ENCODE results near the gene CLEC18A. TPM values are rescaled to one million over a fixed set of nuclear protein-coding genes. Genes with fewer than 3 reads are reported as not detected.
"Not testable (repeated sequence)": the region's sequence is repeated elsewhere in the genome, so short reads cannot be mapped to it uniquely, and the experiment has no call there.

The CLEC18A gene
- total RNA-seq = 1 to 10 TPM in 1 of 3 donors, under 1 TPM in 2; 0.51 to 1.1 (median 0.76) TPM

- not testable (repeated sequence) for DNase-seq; H3K4me1 Mint-ChIP-seq (ENCODE audit: low read depth); H3K4me3 Mint-ChIP-seq; H3K27me3 Mint-ChIP-seq (ENCODE audit: low read depth); H3K9me3 Mint-ChIP-seq; H3K36me3 Mint-ChIP-seq (ENCODE audit: insufficient read depth); ATAC-seq
Observed at GRCh38 chr16:69951017-69951671, at the start of gene CLEC18A. TSS of gene CLEC18A (plus strand) at chr16:69951334. CDS start at chr16:69951367, 33 bp downstream.

GRCh38 chr16:69903865-69904415, 47.2 kb upstream of the CLEC18A start:
- Mint-ChIP-seq H3K36me3 (ENCODE audit: insufficient read depth) (peaks cover 24% of the 10 kb centered on the region), H3K27me3 (ENCODE audit: low read depth) (no peaks in the 10 kb centered on the region), H3K4me1 (ENCODE audit: low read depth) (no peaks in the 10 kb centered on the region), H3K4me3 (no peak overlapping the region), H3K9me3 (no peaks in the 10 kb centered on the region)
- DNase-seq (no peak), ATAC-seq (no peak)

- H3K4me1 Mint-ChIP-seq (ENCODE audit: low read depth) = no peaks in the 10 kb centered on the region
Observed at GRCh38 chr16:69904495-69905170, 46.5 kb upstream of the CLEC18A start.

GRCh38 chr16:69905171-69905555, 46.0 kb upstream of the CLEC18A start:
- DNase-seq (no peak), ATAC-seq (no peak)
- H3K27me3 Mint-ChIP-seq (ENCODE audit: low read depth) = no peaks in the 10 kb centered on the region
- no peaks in the 10 kb centered on the region for H3K4me1 Mint-ChIP-seq (ENCODE audit: low read depth)
- no peaks in the 10 kb centered on the region for H3K9me3 Mint-ChIP-seq
- peaks cover 31% of the 10 kb centered on the region for H3K36me3 Mint-ChIP-seq (ENCODE audit: insufficient read depth)
- H3K4me3 Mint-ChIP-seq = no peak overlapping the region

More at GRCh38 chr16:69904495-69905170, 46.5 kb upstream of the CLEC18A start:
- no peak for ATAC-seq
- Mint-ChIP-seq H3K27me3 (ENCODE audit: low read depth) (no peaks in the 10 kb centered on the region), H3K36me3 (ENCODE audit: insufficient read depth) (peaks cover 29% of the 10 kb centered on the region), H3K4me3 (no peak overlapping the region), H3K9me3 (no peaks in the 10 kb centered on the region)
- DNase-seq = no peak

GRCh38 chr16:69906838-69907401, 44.2 kb upstream of the CLEC18A start:
- Mint-ChIP-seq H3K4me1 (ENCODE audit: low read depth) (no peaks in the 10 kb centered on the region), H3K36me3 (ENCODE audit: insufficient read depth) (peaks cover 25% of the 10 kb centered on the region), H3K9me3 (no peaks in the 10 kb centered on the region), H3K4me3 (no peak overlapping the region), H3K27me3 (ENCODE audit: low read depth) (no peaks in the 10 kb centered on the region)
- ATAC-seq = no peak
- DNase-seq = no peak

GRCh38 chr16:69909043-69909442, 42.1 kb upstream of the CLEC18A start:
- Mint-ChIP-seq H3K9me3 (no peaks in the 10 kb centered on the region), H3K27me3 (ENCODE audit: low read depth) (no peaks in the 10 kb centered on the region), H3K4me1 (ENCODE audit: low read depth) (no peaks in the 10 kb centered on the region), H3K36me3 (ENCODE audit: insufficient read depth) (peaks cover 16% of the 10 kb centered on the region), H3K4me3 (no peak overlapping the region)
- no peak for ATAC-seq
- DNase-seq = no peak

GRCh38 chr16:69909760-69910159, 41.4 kb upstream of the CLEC18A start:
- Mint-ChIP-seq H3K4me1 (ENCODE audit: low read depth) (no peaks in the 10 kb centered on the region), H3K36me3 (ENCODE audit: insufficient read depth) (peaks cover 16% of the 10 kb centered on the region), H3K27me3 (ENCODE audit: low read depth) (no peaks in the 10 kb centered on the region), H3K9me3 (no peaks in the 10 kb centered on the region), H3K4me3 (no peak overlapping the region)
- DNase-seq (no peak), ATAC-seq (no peak)

GRCh38 chr16:69910964-69911363, 40.2 kb upstream of the CLEC18A start:
- DNase-seq = no peak
- Mint-ChIP-seq H3K36me3 (ENCODE audit: insufficient read depth) (peaks cover 16% of the 10 kb centered on the region), H3K27me3 (ENCODE audit: low read depth) (no peaks in the 10 kb centered on the region), H3K9me3 (no peaks in the 10 kb centered on the region), H3K4me1 (ENCODE audit: low read depth) (no peaks in the 10 kb centered on the region), H3K4me3 (no peak overlapping the region)
- no peak for ATAC-seq

- no peaks in the 10 kb centered on the region for H3K9me3 Mint-ChIP-seq
- H3K27me3 Mint-ChIP-seq (ENCODE audit: low read depth) = no peaks in the 10 kb centered on the region
- peaks cover 6% of the 10 kb centered on the region for H3K36me3 Mint-ChIP-seq (ENCODE audit: insufficient read depth)
- H3K4me1 Mint-ChIP-seq (ENCODE audit: low read depth) = no peaks in the 10 kb centered on the region
- no peak overlapping the region for H3K4me3 Mint-ChIP-seq
- ATAC-seq = no peak
- DNase-seq = no peak
Observed at GRCh38 chr16:69916462-69916861, 34.7 kb upstream of the CLEC18A start.

GRCh38 chr16:69917311-69917710, 33.8 kb upstream of the CLEC18A start:
- no peak for ATAC-seq
- Mint-ChIP-seq H3K4me3 (no peak overlapping the region), H3K9me3 (no peaks in the 10 kb centered on the region), H3K4me1 (ENCODE audit: low read depth) (no peaks in the 10 kb centered on the region), H3K36me3 (ENCODE audit: insufficient read depth) (peaks cover 7% of the 10 kb centered on the region), H3K27me3 (ENCODE audit: low read depth) (no peaks in the 10 kb centered on the region)
- no peak for DNase-seq

- H3K36me3 Mint-ChIP-seq (ENCODE audit: insufficient read depth) = peaks cover 10% of the 10 kb centered on the region
- no peak overlapping the region for H3K4me3 Mint-ChIP-seq
- DNase-seq (no peak), ATAC-seq (no peak)
- H3K9me3 Mint-ChIP-seq = no peaks in the 10 kb centered on the region
- H3K27me3 Mint-ChIP-seq (ENCODE audit: low read depth) = no peaks in the 10 kb centered on the region
- H3K4me1 Mint-ChIP-seq (ENCODE audit: low read depth) = no peaks in the 10 kb centered on the region
Observed at GRCh38 chr16:69917739-69918138, 33.4 kb upstream of the CLEC18A start.

- no peaks in the 10 kb centered on the region for H3K27me3 Mint-ChIP-seq (ENCODE audit: low read depth)
- peaks cover 10% of the 10 kb centered on the region for H3K36me3 Mint-ChIP-seq (ENCODE audit: insufficient read depth)
- H3K4me3 Mint-ChIP-seq = no peak overlapping the region
- H3K9me3 Mint-ChIP-seq = no peaks in the 10 kb centered on the region
- no peaks in the 10 kb centered on the region for H3K4me1 Mint-ChIP-seq (ENCODE audit: low read depth)
- no peak for ATAC-seq
- DNase-seq = no peak
Observed at GRCh38 chr16:69918241-69918640, 32.9 kb upstream of the CLEC18A start.

- DNase-seq (no peak), ATAC-seq (no peak)
- H3K4me3 Mint-ChIP-seq = no peak overlapping the region
- H3K27me3 Mint-ChIP-seq (ENCODE audit: low read depth) = no peaks in the 10 kb centered on the region
- H3K9me3 Mint-ChIP-seq = no peaks in the 10 kb centered on the region
- H3K36me3 Mint-ChIP-seq (ENCODE audit: insufficient read depth) = peaks cover 21% of the 10 kb centered on the region
- H3K4me1 Mint-ChIP-seq (ENCODE audit: low read depth) = no peaks in the 10 kb centered on the region
Observed at GRCh38 chr16:69921127-69921526, 30.0 kb upstream of the CLEC18A start.

- ATAC-seq = no peak
- DNase-seq = no peak
- H3K4me3 Mint-ChIP-seq = no peak overlapping the region
- H3K36me3 Mint-ChIP-seq (ENCODE audit: insufficient read depth) = peaks cover 23% of the 10 kb centered on the region
- no peaks in the 10 kb centered on the region for H3K27me3 Mint-ChIP-seq (ENCODE audit: low read depth)
- no peaks in the 10 kb centered on the region for H3K4me1 Mint-ChIP-seq (ENCODE audit: low read depth)
- H3K9me3 Mint-ChIP-seq = no peaks in the 10 kb centered on the region
Observed at GRCh38 chr16:69922200-69922599, 28.9 kb upstream of the CLEC18A start.
